ENCODE results near the gene PIK3R6.

The PIK3R6 gene

GRCh38 chr17:8843344-8843743, 24.1 kb downstream of the PIK3R6 start:
- H3K27ac ChIP-seq, result no peak overlapping the region
- TF ChIP-seq, protein P1, sequence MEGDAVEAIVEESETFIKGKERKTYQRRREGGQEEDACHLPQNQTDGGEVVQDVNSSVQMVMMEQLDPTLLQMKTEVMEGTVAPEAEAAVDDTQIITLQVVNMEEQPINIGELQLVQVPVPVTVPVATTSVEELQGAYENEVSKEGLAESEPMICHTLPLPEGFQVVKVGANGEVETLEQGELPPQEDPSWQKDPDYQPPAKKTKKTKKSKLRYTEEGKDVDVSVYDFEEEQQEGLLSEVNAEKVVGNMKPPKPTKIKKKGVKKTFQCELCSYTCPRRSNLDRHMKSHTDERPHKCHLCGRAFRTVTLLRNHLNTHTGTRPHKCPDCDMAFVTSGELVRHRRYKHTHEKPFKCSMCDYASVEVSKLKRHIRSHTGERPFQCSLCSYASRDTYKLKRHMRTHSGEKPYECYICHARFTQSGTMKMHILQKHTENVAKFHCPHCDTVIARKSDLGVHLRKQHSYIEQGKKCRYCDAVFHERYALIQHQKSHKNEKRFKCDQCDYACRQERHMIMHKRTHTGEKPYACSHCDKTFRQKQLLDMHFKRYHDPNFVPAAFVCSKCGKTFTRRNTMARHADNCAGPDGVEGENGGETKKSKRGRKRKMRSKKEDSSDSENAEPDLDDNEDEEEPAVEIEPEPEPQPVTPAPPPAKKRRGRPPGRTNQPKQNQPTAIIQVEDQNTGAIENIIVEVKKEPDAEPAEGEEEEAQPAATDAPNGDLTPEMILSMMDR (conservative IDR thresholded peaks at IDR 0.05), result no peak

DNA sequence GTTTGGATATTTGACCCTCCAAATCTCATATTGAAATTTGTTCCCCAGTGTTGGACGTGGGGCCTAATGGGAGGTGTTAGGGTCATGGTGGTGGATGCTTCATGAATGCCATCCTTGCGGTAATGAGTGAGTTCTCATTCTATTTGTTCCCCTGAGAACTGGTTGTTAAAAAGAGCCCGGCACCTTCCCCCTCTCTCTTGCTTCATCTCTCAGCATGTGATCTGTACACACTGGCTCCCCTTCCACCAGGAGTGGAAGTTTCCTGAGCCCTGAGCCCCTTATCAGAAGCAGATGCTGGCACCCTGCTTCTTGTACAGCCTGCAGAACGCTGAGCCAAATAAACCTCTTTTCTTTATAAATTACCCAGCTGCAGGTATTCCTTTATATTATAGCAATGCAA, 25.6 kb downstream of the PIK3R6 start:
- TF ChIP-seq, protein P1 (conservative IDR thresholded peaks at IDR 0.05), result no peak
- no peak overlapping the region for H3K27ac ChIP-seq

- no peak overlapping the region for H3K27ac ChIP-seq
- TF ChIP-seq, protein P1 (conservative IDR thresholded peaks at IDR 0.05), result no peak
Observed at GRCh38 chr17:8839410-8839935, 28.0 kb downstream of the PIK3R6 start.

- TF ChIP-seq, protein P1 (conservative IDR thresholded peaks at IDR 0.05), result no peak
- H3K27ac ChIP-seq, result no peak overlapping the region
Observed at GRCh38 chr17:8838551-8839095, 28.9 kb downstream of the PIK3R6 start.

- TF ChIP-seq, protein P1 (conservative IDR thresholded peaks at IDR 0.05), result no peak
- H3K27ac ChIP-seq, result no peak overlapping the region
Observed at GRCh38 chr17:8837563-8838075, 29.9 kb downstream of the PIK3R6 start.

GRCh38 chr17:8836821-8837562, 30.5 kb downstream of the PIK3R6 start:
- TF ChIP-seq, protein P1 (conservative IDR thresholded peaks at IDR 0.05), result no peak
- no peak overlapping the region for H3K27ac ChIP-seq

DNA sequence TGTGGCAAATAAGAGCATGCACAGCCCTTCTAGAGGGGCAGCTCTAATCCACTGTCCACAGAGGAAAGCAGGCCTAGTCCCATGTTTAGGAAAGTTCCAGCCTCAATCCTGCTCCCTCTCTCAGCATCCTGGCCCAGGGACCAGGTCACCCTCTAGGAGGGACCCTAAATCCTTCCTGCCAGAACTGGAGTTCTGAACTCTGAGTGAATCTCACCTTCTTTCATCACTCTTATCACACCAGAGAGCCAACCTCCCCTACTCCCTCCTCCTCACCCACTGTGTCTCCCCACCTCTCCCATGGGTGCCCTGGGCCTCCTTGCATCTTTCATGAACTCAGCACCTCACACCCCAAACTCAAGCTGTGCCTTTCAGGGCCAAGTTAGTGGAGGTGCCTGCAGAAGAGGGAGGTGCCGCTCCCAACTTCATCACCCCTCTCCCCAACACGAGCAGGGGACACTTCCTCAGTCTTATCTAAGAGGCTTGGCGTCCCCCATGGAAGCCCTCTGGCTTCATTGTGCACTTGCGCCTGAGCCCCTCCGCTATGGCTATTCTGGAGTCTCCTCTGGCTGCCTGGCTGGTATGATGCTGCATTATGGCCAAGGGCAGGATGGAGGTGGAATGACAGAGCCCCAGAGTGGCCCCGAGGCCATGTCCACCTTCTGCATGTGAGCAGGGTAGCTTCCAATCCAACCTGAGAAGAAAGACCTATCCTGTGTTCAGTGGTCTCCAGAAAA, 31.7 kb downstream of the PIK3R6 start:
- no peak overlapping the region for H3K27ac ChIP-seq
- TF ChIP-seq, protein P1 (conservative IDR thresholded peaks at IDR 0.05), result no peak
